Glomerular visceral epithelial cell (primary cell): ENCODE data around the gene NSD2.
"Not testable (repeated sequence)": the region's sequence is repeated elsewhere in the genome, so short reads cannot be mapped to it uniquely, and the experiment has no call there.

ENCODE experiments used
- DNase-seq: peaks from one replicate; pipeline ENCODE4 v3.0.0-alpha.2; 2016; ENCODE audit errors: extremely low spot score

The NSD2 gene

GRCh38 chr4:1985294-1985693 is 114.1 kb downstream of the NSD2 start:
- no peak for DNase-seq

- no peak for DNase-seq
Observed at GRCh38 chr4:1985780-1986577, 114.8 kb downstream of the NSD2 start.

GRCh38 chr4:1986578-1987210 is 115.5 kb downstream of the NSD2 start:
- no peak for DNase-seq

GRCh38 chr4:1987296-1987695 is 116.1 kb downstream of the NSD2 start:
- DNase-seq, result no peak

GRCh38 chr4:1987721-1988326 is 116.6 kb downstream of the NSD2 start:
- DNase-seq, result no peak

GRCh38 chr4:1988327-1988724 is 117.1 kb downstream of the NSD2 start:
- DNase-seq, result no peak

GRCh38 chr4:1989533-1990347 is 118.5 kb downstream of the NSD2 start:
- no peak for DNase-seq

GRCh38 chr4:1990348-1990645 is 119.1 kb downstream of the NSD2 start:
- no peak for DNase-seq

GRCh38 chr4:1990676-1991075 is 119.5 kb downstream of the NSD2 start:
- DNase-seq, result no peak

- DNase-seq, result no peak
Observed at GRCh38 chr4:1991087-1991486, 119.9 kb downstream of the NSD2 start.

GRCh38 chr4:1991596-1992434 is 120.6 kb downstream of the NSD2 start:
- DNase-seq, result no peak

GRCh38 chr4:1992468-1993168 is 121.4 kb downstream of the NSD2 start:
- DNase-seq, result no peak

GRCh38 chr4:1993169-1993516 is 122.0 kb downstream of the NSD2 start:
- no peak for DNase-seq

GRCh38 chr4:1993718-1994516 is 122.7 kb downstream of the NSD2 start:
- DNase-seq, result not testable (repeated sequence)

- no peak for DNase-seq
Observed at GRCh38 chr4:1994938-1995337, 123.7 kb downstream of the NSD2 start.

- DNase-seq, result no peak
Observed at GRCh38 chr4:1996866-1997611, 125.8 kb downstream of the NSD2 start.

GRCh38 chr4:1997712-1998111 is 126.5 kb downstream of the NSD2 start:
- DNase-seq, result no peak

- DNase-seq, result peak; percentile 68
Observed at GRCh38 chr4:1998296-1998695, 127.1 kb downstream of the NSD2 start.

- DNase-seq, result not testable (repeated sequence)
Observed at GRCh38 chr4:1999308-1999707, 128.1 kb downstream of the NSD2 start.
